Stimulated activated CD8-positive, alpha-beta memory T cell treated with anti-CD3 and anti-CD28 coated beads, Interleukin-7, amount 100 ng/mL, for 48 hours (primary cell): ENCODE results near the gene CARD6.
"Not testable (repeated sequence)": the region's sequence is repeated elsewhere in the genome, so short reads cannot be mapped to it uniquely, and the experiment has no call there.

Experiments used
- DNase-seq, 2 donors: peaks; one replicate each; pipeline ENCODE4 v3.0.0-alpha.2; 2020; ENCODE audit warnings: low read depth in 1 of 2; ENCODE audit errors: extremely low read depth in 1 of 2

Gene CARD6

GRCh38 chr5:40827188-40827977 is 13.8 kb upstream of the CARD6 start:
- no peak for DNase-seq

DNA sequence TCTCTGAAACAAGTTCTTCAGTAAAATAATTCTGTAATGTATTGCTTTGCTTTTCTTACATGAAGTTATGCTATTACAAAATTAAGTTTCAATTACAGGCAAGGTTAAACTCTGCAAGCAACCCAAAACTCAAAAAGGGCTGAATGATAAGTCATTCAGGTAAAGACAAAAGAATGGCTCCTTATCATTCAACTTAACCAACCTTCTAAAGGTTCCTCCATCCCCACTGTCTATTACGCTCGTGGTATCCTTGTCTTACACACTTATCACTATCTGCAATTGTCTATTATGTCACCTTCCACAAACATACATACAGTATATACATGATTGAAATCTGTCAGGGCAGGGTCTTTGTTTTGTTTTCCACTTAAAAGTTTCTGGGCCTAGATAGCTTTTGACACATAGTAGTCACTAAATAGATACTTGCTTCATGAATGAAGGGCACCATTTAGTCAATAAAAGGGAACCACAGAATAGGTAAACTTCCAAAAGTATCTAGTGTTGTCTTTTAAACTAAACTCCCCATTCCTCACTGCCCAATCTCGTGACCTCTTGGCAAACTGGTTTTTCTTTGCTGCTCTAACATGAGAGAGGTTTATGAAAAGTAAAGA is 13.0 kb upstream of the CARD6 start:
- no peak for DNase-seq

GRCh38 chr5:40828690-40829661 is 12.2 kb upstream of the CARD6 start:
- no peak for DNase-seq

DNA sequence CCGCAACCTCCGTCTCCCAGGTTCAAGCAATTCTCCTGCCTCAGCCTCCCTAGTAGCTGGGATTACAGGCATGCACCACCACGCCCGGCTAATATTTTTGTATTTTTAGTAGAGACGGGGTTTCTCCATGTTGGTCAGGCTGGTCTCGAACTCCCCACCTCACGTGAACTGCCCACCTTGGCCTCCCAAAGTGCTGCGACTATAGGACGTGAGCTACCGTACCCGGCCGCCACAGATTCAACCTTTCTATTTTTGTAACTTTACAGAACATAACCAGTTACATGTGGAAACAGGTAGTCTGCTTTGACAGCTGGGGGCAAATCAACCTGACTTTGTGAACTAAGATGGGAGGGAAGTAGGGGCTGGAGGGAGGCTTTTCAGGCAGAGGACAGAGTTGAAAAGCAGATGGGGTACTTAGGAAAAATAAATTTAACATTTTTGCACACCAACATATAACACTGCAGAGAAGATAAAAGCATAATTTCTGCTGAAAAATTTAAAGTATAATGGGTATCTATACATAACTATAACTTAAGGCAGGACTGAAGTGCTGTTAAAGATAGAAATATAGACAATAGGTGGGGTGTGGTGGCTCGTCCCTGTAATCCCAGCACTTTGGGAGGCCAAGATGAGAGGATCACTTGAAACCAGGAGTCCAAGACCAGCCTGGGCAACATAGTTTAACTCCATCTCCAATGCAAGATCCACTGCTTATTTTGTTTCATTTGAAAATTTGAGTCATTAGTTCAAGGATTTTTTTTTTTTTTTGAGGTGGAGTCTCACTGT is 11.2 kb upstream of the CARD6 start:
- no peak for DNase-seq

- DNase-seq, result no peak
Observed at GRCh38 chr5:40831346-40832210, 9.6 kb upstream of the CARD6 start.

DNA sequence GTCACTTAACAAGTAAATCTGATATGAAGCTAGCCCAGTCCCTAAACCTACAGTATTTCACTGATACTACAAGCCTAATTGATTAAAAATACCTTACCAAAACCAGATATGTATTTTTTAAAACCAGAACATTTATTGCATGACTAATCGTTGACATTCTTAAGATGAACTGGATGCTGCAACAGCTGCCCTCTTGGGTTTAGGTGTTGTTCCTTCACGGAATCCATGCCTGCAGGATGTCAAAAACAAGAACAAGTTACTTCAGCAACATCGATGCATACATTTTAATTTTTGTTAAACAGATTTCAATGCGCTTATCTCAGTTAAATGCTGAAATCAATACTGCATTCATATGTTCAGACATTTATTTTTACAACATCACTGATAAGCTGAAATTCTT is 8.8 kb upstream of the CARD6 start:
- no peak for DNase-seq

- no peak for DNase-seq
Observed at GRCh38 chr5:40833712-40834229, 7.4 kb upstream of the CARD6 start.

DNA sequence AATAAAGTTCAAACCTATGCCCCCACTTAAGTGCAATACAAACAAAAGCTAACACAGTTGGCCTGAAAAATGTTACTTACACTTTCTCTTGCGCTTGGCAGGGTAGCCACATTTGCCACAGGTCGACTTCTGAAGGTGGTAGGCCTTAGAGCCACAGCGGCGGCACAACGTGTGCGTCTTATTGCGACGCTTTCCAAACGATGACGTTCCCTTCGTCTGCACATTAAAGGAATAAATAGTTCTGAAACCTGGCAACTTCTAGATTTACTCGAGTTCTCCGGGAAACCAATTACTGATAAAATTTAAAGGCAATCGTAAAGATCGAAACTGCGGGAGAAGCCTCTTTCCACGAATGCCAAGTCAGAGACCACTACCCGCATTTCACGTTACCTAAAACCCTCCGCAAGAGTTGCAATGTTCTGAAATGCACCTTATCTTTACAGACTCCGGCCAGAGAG is 6.7 kb upstream of the CARD6 start:
- no peak for DNase-seq

DNA sequence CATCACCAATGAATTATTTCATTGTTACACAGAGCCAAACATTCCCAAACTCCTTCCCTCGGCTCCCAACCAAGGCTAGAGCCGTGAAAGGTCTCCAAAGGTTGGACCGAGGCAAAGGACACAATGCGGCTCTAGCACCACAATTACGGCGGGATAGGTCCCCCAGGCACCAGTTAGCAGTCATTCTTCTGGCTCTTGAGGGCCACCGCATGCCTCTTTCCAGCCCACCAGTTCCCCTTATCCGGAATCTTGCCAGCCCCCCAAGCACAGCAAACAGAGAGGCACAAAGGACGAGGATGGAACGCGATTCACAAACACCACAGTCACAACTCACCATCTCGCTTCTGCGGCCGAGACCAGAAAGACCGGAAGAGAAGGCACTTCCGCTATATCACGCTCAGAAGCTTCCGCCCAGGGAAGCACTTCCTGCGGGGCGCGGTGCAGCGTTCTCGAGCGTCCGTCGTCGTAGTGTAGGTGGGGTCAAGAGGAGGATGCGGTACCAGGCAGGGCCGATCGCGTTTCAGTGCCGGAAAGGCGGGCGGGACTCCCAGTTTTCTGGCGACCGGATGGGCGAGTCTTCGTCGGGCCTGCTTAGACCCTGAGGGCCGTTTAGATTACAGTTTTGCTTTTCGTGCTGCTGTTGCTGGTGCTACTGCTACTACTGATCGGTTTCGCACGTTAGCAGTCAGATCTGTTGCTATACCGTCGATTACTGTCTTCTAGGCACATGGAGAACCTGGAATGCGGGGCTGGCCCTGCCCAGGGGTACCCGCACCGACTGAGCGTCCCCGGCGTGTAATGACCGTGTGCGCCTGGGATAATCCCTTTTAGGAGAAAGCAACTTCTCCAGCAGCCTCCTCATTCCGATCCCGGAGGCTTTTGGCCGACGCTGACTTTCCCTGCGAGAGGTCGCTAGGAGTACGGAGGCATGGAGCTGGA is 6.0 kb upstream of the CARD6 start, which contains the start of gene RPL37:
Gene RPL37 (minus strand): TSS at position 374 of the 939 bp plus-strand sequence. CDS start 37 bp downstream, at position 337.
- peak; percentile 87 to 92 for DNase-seq

GRCh38 chr5:40838086-40838485 is 3.1 kb upstream of the CARD6 start:
- no peak for DNase-seq

- DNase-seq, result no peak
Observed at GRCh38 chr5:40842351-40842750, 1.2 kb downstream of the CARD6 start.

GRCh38 chr5:40844565-40844964 is 3.4 kb downstream of the CARD6 start:
- no peak for DNase-seq

- no peak for DNase-seq
Observed at GRCh38 chr5:40846371-40846770, 5.2 kb downstream of the CARD6 start.

GRCh38 chr5:40847525-40847924 is 6.4 kb downstream of the CARD6 start:
- no peak for DNase-seq

DNA sequence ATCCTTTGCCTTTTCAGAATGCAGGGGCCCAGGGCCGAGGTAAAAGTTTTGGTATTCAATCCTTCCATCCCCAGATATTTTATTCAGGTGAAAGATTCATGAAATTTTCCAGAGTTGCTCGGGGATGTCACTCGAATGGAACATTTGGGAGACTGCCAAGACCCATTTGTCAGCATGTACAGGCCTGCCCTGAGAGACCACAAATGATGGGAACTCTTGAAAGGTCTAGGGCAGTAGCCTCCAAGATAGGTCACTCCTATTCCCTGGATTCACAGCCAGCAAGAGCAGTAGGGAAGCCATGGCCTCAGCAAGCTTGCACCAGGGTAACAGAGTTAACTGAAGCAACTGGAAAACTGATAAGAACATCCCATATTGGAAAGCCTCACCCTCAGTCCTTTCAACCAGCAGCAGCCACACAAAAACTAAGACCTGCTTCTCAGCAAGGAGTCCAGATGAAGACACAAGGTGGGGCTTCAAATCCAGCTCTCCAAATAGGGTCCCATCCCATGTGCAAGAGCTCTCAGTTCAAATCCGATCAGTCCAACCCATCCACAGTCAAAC is 12.5 kb downstream of the CARD6 start:
- DNase-seq, result no peak

DNA sequence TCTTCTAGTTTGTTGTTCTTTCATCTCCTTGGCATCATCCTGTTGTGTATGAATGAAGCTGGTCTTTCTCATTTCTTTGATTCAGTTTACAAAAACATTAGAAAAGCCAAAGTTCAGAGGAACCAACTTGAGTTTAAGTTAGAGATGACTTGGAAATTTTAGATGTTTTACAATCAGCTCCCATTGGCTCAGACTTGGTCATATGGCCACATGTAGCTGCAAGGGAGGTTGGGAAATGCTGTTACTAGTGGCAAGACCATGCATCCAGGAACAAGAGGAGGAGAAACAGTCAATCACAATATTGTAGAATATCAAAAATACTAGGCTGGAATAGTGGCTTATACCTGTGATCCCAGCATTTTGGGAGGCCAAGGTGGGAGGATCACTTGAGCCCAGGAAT is 19.5 kb downstream of the CARD6 start:
- no peak for DNase-seq

- DNase-seq, result not testable (repeated sequence)
Observed at GRCh38 chr5:40865004-40865403, 23.8 kb downstream of the CARD6 start.

GRCh38 chr5:40866844-40867243 is 25.7 kb downstream of the CARD6 start:
- DNase-seq, result no peak
